GM18868 (cell line): ENCODE results near the gene NEURL2.

Experiments used
- ATAC-seq: cut with Tn5 transposase; IDR thresholded peaks from one replicate; pipeline ENCODE4 v1.9.1; 2021; ENCODE audit warnings: mild to moderate bottlenecking, moderate library complexity; ENCODE audit not compliant: unreplicated experiment

NEURL2 gene

DNA sequence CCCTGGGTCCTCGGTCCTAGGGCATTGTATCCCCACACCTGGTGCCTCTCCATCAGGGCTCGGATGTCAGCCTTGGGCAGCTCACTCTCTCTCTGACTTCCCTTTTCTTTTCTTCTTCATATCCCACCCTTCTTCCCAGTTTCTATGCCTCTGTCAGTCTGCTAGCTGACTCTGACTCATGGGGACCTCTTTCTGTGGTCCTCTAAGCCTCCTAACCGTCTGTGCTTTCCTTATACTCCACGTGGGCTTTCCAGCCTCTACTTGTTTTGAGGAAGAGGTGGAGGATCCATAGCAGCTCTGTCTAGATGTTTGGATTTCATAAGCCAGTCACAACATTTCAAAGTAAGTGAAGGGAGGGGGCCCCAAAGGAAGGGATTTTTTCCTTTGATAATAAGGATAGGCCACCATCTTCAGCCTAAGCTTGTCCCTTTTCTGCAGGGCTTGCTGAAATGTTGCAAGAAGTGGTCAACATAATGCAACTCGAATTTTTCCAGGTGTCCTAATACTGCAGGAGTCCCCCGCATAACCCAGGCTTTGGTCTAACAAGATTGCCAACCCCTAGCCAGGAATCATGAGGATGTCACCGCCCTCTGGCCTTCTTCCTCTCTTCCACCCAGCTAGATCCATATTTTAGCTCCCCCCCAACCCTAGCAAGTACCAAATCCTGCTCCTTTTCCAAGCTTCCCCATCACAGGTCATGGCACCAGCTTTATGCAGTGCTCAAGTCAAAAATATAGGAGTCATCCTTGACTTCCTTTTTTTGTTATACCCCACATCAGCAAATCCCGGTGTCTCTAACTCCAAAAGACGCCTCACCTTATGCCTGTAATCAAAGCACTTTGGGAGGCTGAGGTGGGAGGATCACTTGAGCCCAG lies 29.7 kb upstream of the NEURL2 start:
- ATAC-seq, result no peak

GRCh38 chr20:45919542-45920399 lies 28.8 kb upstream of the NEURL2 start:
- ATAC-seq, result no peak

DNA sequence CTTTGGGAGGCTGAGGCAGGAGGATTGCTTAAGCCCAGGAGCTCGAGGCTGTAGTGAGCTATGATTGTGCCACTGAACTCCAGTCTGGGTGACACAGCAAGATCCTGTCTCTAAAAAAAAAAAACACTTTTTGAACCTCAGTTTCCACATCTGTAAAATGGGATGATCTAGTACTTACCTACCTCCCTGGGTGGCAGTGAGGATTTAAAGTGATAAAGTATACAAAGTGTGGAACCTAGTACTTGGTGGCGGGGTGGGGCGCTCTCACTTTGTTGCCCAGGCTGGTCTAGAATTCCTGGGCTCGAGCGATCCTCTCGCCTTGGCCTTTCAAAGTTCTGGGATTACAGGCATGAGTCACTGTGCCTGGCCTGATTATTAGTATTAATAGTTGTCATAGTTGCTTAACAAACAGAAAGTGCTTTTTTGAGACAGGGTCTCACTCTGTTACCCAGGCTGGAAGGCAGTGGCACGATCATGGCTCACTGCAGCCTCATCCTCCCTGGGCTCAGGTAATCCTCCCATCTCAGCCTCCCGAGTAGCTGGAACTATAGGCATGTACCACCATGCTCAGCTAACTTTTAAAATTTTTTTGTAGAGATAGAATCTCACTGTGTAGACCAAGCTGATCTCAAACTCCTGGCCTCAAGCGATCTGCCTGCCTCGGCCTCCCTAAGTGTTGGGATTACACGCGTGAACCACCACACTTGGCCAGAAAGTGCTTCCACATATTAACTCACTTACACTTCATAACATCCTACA lies 27.9 kb upstream of the NEURL2 start:
- ATAC-seq, result no peak

- ATAC-seq, result no peak
Observed at GRCh38 chr20:45918182-45918737, 27.3 kb upstream of the NEURL2 start.

- no peak for ATAC-seq
Observed at GRCh38 chr20:45917790-45918141, 26.8 kb upstream of the NEURL2 start.

GRCh38 chr20:45913116-45913515 lies 22.1 kb upstream of the NEURL2 start:
- no peak for ATAC-seq

GRCh38 chr20:45912344-45912682 lies 21.3 kb upstream of the NEURL2 start:
- ATAC-seq, result no peak

GRCh38 chr20:45911486-45912343 lies 20.7 kb upstream of the NEURL2 start, which contains the start of gene PLTP:
TSS of gene PLTP (minus strand) at chr20:45912155. CDS start at chr20:45911452, 703 bp downstream.
- no peak for ATAC-seq

GRCh38 chr20:45910670-45911485 lies 19.9 kb upstream of the NEURL2 start:
- peak; percentile 87 for ATAC-seq

GRCh38 chr20:45909817-45910669 lies 19.0 kb upstream of the NEURL2 start:
- ATAC-seq, result no peak

- ATAC-seq, result no peak
Observed at GRCh38 chr20:45909336-45909808, 18.4 kb upstream of the NEURL2 start.

DNA sequence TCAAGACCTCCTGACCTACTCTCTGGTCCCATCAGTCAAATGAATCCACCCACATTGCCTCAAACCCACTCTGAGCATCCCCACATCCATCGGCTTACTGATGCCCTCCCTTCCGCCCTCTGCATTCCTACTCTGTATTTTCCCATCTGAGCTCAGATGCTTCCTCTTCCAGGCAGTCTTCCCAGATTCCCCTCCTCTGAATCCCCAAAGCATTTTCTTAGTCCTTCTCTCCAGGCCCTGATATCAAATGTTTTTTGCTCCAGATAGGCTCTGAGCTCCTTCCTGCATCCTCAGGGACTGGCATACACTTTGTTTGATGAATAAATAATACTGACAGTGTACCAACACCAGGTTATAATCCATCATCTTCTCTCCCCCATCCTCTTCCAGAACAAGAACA lies 17.1 kb upstream of the NEURL2 start:
- ATAC-seq, result no peak

DNA sequence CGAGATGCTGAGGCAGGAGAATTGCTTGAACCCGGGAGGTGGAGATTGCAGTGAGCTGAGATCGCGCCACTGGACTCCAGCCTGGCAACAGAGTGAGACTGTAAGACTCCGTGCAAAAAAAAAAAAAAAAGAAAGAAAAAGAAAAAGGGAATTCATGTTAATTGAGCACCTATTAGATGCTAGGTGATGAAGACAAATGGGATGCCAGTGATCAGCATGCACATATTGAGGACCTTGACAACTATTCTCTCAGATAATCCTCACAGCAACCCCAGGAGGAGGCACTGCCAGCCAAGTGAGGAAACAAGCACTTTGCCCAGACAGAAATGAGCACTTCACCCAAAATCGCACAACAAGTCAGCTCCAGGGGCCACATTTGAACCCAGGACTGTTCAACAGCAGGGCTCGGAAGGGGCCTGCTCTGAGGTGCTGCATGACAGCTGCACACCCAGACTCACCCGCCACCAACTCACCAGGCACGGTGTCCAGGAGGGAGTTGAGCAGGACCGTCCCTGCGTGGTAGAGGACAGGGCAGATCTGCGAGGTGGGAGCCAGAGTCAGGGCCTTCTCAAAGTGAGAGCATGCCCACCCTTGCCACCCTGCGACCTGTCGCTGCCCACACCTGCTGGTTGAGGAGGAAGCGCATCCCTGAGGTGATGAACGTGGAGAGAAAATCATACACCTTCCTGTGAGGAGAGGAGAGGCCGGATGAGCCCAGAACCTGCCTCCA lies 16.4 kb upstream of the NEURL2 start:
- no peak for ATAC-seq

- no peak for ATAC-seq
Observed at GRCh38 chr20:45905505-45906079, 14.6 kb upstream of the NEURL2 start.

- no peak for ATAC-seq
Observed at GRCh38 chr20:45904583-45905504, 13.8 kb upstream of the NEURL2 start.

GRCh38 chr20:45902199-45902701 lies 11.2 kb upstream of the NEURL2 start:
- no peak for ATAC-seq
